GM21367 (cell line): ENCODE measurements around the gene MTA1.
A peak's percentile ranks its signal among the peaks of the same experiment; 100 is the strongest.

Source experiments
- ATAC-seq: cut with Tn5 transposase; IDR thresholded peaks from one replicate; pipeline ENCODE4 v1.9.1; 2021; ENCODE audit not compliant: unreplicated experiment

Gene MTA1

DNA sequence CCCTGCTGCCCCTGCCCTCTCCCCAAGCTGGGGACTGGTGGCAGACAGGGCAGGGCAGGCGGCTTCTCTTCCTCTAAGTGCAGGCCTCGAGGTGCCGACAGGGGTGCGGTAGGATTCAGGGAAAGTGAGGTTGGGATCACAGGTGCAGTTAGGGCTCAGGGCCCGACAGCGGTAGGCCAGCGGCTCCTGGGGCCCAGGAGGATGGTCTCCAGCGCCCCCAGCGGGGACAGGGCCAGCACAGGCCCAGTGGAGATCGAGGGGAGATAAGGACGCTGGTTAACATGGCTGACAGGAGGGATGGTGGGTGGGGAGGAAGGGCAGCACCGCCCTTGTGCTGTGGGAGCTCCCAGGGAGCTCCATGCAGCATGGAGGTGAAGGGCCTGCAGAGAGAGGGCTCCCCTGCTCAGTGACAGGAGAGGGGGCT is 66.1 kb downstream of the MTA1 start:
- no peak for ATAC-seq

DNA sequence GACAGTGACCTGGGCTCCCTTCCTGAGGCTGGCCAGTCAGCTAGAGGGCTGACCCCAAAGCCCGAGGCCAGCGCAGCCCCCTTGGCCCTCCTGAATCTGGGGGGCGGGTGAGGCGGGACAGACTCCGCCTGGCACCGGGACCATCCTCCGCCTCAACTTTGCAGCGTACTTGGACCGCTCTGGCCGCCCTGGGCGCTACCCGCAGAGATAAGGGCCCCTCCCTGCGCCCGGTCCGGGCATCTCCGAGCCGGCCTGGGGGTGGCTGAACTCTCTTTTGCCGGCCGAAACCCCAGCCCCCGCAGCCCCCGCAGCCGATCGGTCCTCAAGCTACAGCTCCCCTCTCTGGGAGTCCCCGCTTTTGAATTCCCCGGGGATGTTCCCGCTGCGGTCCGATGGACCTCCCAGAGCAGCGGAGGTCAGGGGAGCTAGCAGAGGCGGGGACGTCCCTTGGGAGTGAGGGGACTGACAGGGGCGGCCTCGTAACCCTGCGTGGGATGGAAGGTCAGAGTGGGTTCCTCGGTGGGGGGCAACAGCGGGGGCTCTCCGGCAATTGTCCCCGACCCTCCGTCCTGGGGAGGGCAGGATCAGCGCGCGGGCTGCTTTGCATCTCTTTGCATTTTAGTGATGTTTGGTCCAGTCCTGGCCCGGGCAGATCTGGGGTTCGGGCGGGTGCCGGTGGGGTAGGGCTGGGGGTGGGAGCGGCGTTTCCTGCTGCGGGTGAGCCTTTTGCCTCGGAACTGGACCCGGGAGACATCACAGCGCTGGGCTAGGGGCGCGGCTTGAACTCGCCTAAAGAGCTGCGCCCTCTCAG is 66.7 kb downstream of the MTA1 start, which contains the start of gene CRIP1:
CRIP1 (plus strand) TSS at position 724 of the 811 bp plus-strand sequence. CDS start 374 bp downstream, outside the sequence.
- ATAC-seq = no peak

DNA sequence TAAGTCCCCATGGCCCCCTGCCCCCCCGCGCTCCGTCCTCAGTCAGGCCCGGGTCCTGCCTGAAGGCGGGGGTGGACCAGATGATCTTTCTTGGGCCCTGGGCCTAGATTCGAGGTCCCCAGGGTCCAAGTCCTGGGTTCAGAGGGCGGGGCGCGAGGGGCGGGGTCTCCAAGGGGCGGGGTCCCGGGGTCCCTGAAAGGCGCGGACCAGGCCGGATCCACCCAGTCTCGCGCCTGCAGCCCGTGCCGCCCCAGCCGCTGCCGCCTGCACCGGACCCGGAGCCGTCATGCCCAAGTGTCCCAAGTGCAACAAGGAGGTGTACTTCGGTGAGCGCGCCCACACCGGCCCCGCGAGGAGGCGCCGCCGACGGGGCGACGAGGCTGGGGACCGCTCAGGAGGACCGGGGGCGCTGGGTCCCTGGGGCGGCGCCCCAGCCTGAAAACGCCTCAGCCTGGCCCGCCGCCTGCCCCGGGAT is 67.4 kb downstream of the MTA1 start:
- ATAC-seq = no peak

DNA sequence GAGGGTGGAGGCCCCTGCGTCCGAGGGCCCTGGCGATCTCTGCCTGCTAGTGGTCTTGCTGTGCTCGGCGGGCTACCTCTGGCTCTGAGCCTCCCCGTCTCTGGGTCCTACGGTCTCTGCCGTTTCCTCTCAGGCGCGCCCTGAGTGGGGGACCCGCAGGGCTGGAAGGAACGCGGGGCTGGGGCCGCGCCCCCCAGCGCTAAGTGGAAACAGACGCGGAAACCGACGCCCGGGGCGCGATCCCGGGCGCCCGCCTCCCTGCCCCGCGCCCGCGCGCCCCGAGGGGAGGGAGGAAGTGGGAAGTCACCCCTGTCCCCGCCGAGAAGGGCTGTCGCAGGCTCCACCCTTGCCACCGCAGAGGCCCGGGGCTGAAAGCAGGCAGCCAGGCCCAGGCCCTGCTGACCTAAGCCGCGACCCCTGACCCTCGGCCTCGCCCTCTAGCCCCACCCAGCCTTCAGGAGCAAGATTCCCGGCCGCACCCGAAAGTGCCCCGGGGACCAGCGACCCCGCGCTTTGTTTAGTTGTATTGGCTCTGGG is 67.9 kb downstream of the MTA1 start:
- no peak for ATAC-seq

DNA sequence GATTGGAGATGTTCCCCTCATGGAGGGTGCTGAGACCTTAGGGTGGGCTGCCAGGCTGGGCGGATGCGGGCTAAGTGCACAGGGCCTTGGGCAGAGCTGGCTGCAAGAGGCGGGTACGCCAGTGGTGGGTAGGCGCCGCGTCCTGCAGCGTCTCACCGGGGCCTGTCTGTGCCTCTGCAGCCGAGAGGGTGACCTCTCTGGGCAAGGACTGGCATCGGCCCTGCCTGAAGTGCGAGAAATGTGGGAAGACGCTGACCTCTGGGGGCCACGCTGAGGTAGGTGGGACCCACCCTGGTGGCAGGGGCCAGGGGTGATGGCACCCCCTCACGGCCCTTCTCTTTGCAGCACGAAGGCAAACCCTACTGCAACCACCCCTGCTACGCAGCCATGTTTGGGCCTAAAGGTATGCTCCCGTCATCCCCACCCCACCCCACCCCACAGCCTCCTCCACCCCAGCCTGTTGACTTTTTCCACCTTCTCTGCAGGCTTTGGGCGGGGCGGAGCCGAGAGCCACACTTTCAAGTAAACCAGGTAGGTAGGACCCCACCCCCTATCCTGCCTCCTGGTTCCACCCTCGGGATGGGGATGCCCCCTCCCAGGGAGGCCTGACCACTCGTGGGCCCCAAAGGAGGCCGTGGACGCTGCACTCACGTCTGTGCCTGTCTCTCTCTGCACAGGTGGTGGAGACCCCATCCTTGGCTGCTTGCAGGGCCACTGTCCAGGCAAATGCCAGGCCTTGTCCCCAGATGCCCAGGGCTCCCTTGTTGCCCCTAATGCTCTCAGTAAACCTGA is 68.6 kb downstream of the MTA1 start:
- ATAC-seq = no peak

DNA sequence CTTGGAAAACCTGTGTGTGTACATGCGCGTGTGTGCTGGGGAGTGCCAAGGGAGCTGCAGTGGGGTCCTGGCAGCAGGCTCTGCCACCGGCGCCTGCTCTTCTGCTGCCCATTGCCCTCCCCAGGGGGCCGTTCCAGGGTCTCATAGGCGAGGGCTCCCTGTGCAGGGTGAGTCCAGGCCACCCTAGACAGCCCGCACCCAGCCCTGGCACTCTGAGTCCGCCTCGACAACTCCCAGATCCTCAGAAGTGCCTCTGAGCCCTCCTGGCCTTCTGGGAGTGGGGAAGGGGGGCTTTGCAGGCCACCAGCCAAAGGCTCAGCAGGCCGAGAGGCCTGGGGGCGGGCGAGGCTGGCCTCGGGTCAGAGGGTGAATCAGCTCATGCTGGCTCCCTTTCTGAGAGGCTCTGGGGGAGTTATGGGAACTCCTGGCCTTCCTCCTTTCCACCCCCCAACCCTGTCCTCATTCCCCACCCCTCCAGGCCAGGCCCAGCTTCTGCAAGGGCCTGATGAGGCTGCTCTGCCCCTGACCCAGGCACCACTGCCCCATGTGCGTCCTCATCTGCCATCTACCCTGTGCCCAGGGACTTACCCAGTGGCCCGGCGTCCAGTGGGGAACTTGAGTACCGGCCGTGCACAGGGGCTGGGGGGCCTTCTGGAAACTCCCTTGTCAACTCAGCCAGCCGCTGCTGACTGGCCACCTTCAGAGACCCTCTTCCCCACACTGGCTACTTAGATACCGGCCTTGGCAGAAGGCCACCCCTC is 69.3 kb downstream of the MTA1 start:
- ATAC-seq = no peak

DNA sequence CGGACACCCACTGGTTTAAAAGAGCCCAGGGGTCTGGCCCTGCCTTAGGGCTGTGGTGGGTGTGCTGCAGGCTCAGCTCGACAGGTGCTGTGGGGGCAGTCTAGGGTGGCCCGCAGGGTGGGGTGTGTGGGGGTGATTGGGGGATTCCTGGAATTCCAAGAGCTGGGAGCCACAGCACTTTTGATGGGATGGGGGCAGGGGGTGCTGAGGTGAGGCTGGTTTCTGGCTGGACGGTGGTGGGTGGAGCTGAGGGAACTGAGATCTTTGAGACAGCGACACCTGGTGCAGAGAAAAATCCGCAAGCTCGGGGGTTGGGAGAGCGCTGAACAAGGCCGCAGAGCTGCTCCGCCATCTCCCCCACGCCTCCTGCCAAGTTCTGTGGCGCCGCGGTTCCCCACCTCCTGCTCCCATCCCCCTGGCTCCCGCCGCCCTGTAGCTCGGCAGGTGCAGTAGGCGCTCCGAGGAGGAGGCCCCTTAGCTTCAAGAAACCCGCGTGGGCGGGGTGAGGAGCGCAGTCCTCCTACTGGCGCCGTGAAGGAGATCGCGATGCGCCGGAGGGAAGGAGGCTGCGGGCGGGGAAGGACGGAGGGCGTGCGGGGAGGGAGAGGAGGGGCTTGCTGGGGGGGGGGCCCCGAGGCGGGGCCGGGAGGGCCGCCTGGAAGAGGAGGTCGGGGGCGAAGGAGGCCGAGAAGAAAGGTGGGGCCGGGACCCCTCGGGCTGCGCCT is 70.1 kb downstream of the MTA1 start:
- ATAC-seq = no peak

DNA sequence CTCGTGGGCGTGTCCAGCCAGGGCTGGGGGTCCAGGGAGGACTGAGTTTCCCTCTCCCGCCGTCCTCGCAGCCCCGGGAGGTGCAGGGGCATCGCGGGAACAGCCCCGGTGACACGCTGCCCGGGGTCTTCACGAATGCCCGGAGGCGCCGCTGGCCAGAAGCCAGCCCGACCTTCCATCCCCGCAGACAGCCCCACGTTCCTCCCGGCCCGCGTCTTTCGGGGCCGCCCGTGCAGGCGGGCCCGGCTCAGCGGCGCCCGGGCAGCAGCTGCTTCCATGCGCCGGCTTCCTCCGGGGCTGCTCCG is 70.6 kb downstream of the MTA1 start:
- ATAC-seq = peak; percentile 0

DNA sequence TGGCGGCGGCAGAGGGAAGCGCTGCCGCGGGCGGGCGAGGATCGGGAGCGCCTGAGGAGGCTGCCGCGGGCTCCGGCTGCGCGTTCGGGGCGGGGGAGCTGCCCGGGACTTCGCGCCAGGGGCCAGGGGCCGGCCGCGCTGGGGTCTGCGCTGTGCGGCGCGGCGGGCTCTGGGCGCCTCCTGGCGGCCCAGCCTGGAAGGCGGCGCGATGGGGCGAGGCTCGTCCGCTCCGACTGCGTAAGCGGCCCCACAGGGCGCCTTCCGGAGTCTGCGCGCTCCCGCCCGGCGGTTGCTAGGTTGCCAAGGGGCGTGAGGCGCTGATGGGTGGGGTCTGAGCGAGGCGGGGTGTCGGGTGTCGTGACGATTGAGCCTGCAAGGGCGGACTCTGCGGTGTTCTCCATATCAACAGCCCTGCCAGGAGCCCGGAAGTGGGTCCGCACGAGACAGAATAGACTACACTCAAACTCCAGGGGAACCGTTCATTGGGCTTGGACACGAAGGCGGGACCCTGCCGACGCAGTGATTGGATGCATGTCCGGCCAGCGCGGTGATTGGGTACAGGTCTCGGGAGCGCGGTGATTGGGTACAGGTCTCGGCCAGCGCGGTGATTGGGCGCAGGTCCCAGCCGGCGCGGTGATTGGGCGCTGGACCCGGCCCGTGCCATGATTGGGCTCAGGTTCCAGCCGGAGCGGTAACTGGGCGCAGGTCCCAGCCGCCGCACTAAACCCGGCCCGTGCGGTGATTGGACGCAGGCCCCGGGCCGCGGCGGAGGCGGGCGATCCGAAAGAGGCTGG is 71.1 kb downstream of the MTA1 start, which contains the start of gene TEDC1:
TEDC1 (plus strand) TSS at position 675 of the 794 bp plus-strand sequence. CDS start 130 bp downstream, outside the sequence.
- ATAC-seq = peak; percentile 60

GRCh38 chr14:105491366-105491973 is 71.8 kb downstream of the MTA1 start:
- no peak for ATAC-seq

DNA sequence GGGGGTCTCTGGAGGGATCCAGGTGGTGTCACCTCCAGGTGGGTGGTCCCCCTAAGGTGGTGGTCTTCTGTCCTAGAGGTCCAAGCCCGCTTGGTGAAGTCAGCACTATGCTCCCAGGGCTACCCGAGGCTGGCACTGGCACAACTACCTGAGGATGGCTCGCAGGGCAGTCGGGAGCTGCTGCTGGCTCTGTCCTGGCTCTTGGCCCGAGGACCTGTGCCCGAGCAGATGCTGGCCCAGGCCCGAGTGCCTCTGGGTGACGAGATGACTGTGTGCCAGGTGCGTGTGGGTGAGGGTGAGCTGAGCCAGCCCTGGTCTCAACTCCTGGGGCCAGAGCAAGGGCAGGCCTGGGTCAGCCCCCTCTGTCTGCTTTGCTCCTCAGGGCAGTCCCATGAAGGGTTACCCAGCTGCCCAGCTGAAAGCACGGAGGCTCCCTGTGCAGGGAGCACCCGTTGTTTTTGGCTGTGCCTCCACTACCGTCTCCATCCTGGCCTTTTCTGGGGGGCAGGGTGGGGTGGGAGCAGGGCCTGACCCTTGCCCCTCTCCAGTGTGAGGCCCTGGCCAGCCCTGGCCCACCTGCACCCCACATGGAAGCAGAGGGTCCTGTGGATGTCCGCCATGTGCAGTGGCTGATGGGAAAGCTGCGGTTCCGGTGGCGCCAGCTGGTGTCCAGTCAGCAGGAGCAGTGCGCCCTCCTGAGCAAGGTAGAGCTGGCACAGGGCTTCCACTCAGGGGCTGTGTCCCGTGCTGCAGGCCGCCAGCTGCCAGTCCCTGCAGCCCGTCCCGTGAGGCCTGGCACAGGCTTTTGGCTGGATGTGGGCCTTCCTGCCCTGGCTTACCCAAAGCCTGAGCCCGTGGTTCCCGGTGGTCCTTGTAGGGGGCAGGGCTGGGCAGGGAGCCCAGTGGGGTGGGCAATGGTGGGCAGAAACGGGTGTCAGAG is 72.7 kb downstream of the MTA1 start:
- ATAC-seq = no peak

DNA sequence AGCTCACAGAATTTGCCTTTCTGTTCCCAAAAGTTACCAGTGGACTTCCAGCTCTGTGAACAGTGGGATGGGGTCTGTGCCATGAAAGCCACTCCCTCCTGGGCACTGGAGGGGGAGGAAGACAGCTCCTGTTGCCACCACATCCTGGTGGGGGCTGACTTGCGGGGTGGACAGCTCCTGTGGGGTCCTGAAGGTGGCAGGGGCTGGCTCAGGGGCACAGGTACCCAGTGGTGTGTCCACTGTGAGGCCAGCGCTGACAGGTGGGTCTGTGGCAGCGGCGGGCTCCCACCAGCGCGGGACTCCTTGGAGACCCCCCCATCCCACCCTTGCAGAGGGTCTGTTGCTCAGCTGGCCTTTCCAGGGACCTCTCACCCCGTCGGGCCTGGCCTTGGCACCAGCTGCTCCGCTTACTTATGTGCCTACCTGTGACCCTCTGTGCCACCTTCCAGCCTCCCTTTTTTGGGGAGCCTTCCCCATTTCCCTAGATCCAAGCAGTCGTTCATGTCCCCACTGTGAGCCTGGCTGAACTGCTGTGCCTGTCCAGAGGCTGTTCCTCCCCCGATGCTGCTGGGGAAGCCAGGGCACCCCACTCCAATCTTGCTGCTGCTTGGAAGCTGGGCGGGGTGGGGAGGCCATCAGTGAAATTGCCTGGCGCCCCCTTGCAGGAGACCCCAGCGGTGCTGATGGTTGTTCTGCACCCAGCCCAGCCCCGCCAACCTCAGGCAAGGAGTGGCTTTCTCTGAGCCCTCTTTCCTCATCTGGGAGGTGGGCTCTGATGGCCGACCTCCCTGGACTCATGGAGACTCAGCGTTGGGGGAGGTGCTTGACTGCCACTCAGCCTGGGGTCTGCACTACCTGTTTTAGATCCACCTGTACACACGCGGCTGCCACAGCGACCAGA is 73.6 kb downstream of the MTA1 start:
- ATAC-seq = no peak

DNA sequence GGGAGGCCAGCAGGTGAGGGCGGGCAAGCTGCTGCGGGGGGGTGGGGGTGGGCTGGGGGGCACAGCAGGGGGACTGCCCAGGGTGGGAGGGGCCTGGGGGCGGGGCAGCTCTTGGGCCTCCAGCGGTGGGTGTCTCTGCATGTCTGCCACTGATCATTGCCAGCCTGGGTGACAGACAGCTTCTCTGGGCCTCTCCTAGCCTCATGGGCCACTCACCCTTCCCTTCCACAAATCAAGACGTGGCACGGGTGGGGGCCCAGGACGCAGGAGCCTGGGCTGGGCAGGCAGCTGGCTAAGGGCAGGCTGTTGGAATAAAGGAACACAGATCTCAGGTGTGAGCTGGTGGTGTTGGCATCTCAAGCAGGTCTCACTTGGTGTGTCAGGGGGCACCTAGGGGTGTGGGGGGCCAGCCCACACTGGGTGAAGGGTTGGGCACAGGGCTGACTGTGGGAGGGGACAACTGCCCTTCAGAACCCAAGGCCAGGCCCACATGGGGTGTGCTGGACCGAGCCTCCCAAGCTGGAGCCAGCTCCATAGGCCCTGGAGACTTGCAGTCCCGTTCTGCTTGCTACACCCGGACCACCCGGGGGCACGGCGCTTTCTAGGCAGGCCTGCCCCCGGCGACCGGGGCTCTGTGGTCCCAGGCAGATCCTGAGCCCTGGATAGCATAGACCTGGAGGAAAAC is 74.4 kb downstream of the MTA1 start:
- ATAC-seq = no peak

DNA sequence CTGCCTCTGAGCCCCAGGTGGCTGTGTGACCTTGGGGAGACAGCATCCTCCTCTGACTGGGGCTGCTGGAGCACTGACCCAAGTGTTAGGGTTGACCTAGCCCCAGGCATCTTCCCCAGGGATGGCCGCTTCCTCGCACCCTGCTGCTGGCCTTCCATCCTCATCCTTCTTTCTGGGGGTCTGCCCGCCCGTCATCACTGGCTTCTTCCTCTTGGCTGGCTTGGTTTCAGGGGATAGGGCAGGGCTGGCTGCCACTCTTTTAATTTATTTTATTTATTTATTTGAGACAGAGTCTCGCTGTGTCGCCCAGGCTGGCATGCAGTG is 74.9 kb downstream of the MTA1 start:
- ATAC-seq = no peak

GRCh38 chr14:105495101-105495989 is 75.7 kb downstream of the MTA1 start:
- ATAC-seq = no peak
